Adrenal gland (tissue), 12 donors: Measurements from ENCODE around the gene ELP5. TPM values are rescaled to one million over a fixed set of nuclear protein-coding genes. Genes with fewer than 3 reads are reported as not detected.

Experiments used
- DNase-seq, 7 donors: peaks; one replicate each; pipeline ENCODE4 v3.0.0-alpha.2; 2019 to 2020
- H3K27ac ChIP-seq, 5 donors: fragments of 200-600 bp; sonication (generic) in 4 of 5; 1 replicate in 3 of 5; 2 replicates in 2 of 5; pipeline versions ENCODE4 v1.5.1 to v1.8.0; 2016 to 2020; ENCODE audit warnings: mild to moderate bottlenecking in 1 of 5
- H3K27me3 ChIP-seq: fragments of 200-600 bp; 2 replicates; pipeline ENCODE4 v1.8.0; 2021
- H3K36me3 ChIP-seq, 2 donors: fragments of 200-600 bp; replicated peaks in 1 of 2; 1 replicate in 1 of 2; 2 replicates in 1 of 2; pipeline versions ENCODE4 v1.5.1 to v1.8.0; 2018 to 2022
- H3K4me1 ChIP-seq, 2 donors: fragments of 200-600 bp; replicated peaks in 1 of 2; 1 replicate in 1 of 2; 2 replicates in 1 of 2; pipeline versions ENCODE4 v1.5.1 to v1.8.0; 2018 to 2021
- H3K4me3 ChIP-seq, 4 donors: fragments of 200-600 bp; sonication (generic) in 3 of 4; one replicate each; pipeline ENCODE4 v1.5.1; 2016 to 2018
- H3K9me3 ChIP-seq, 3 donors: fragments of 200-600 bp; sonication (generic) in 1 of 3; replicated peaks in 1 of 3; 1 replicate in 2 of 3; 2 replicates in 1 of 3; pipeline versions ENCODE4 v1.5.1 to v1.8.0; 2016 to 2021
- CTCF ChIP-seq, 6 experiments: fragments of 450-650 bp in 4 of 6; fragments of 200-600 bp in 2 of 6; sonication (generic) in 1 of 6; IDR thresholded peaks; 1 replicate in 5 of 6; 2 replicates in 1 of 6; pipeline versions ENCODE4 v1.5.1 to v1.8.0; 2016 to 2021; ENCODE audit warnings: antibody characterized with exemption in 6 of 6, mild to moderate bottlenecking in 2 of 6, moderate library complexity in 1 of 6
- POLR2A ChIP-seq, 2 donors: fragments of 450-650 bp; IDR thresholded peaks; one replicate each; pipeline ENCODE4 v1.6.1; 2017; ENCODE audit warnings: antibody characterized with exemption in 2 of 2, mild to moderate bottlenecking in 2 of 2, moderate library complexity in 1 of 2
- WGBS, 4 donors: extraction: QIAGEN DNeasy Blood & Tissue Kit in 2 of 4; methylation state at CpG; one replicate each; pipeline versions ENCODE4 v1.1.5 to v1.1.7; 2013 to 2017; 5-methylcytosine and 5-hydroxymethylcytosine counted together
- intact Hi-C, 2 donors: fragments of 100-400 bp; cut with DNase I; formaldehyde crosslinking; loops; one replicate each; pipeline versions ENCODE4 v1.14.1 to v1.15.0; 2022 to 2023
- polyA plus RNA-seq, 3 donors: library from polyadenylated mRNA; stranded (reverse); fragments of 200-250 nt in 2 of 3; fragments of 350-450 nt in 1 of 3; fragmentation: Illumina TruSeq in 1 of 3; extraction: RNeasy Lipid Tissue Mini Kit (QIAGEN cat#74804) in 1 of 3; gene quantifications; one replicate each; pipeline ENCODE4 v1.2.3, GENCODE V29; 2013 to 2014
- total RNA-seq, 9 donors: library from RNA; depleted of rRNA in 4 of 9; stranded (reverse); fragments of >200 nt in 4 of 9; fragments of 120-200 nt in 1 of 9; fragmentation: NEBNext Ultra II Directional in 1 of 9; extraction: Animal tissue kit (Norgen Biotek cat#: 25700) in 1 of 9; gene quantifications; one replicate each; pipeline versions ENCODE4 v1.1.0 to v1.2.4, GENCODE V29; 2013 to 2023
- donor health status: healthy with polysubstance abuse.
- donor health status: Bipolar disorder and iron deficiency.
- donor health status: DM: yes; HTN: yes; CAD: no.
- donor health status: DM: no; HTN: no; CAD: no.
- donor health status: DM: no; HTN: no; CAD: no.
- donor health status: DM: yes; HTN: yes; CAD: no.

The ELP5 gene
- total and polyA plus RNA-seq, 12 donors = 28.0 to 96.5 (median 61.3) TPM

GRCh38 chr17:7208754-7209460 is 43.1 kb upstream of the ELP5 start:
- Histone ChIP-seq H3K4me1 (peaks cover 1 to 19% of the 10 kb centered on the region in 2 donors), H3K4me3 (no peak overlapping the region), H3K27ac (peak overlapping the region in 1 of 5 donors; percentile 30), H3K27me3 (no peaks in the 10 kb centered on the region), H3K9me3 (no peaks in the 10 kb centered on the region), H3K36me3 (no peaks in the 10 kb centered on the region)
- intact Hi-C loops = no loop called here
- TF ChIP-seq CTCF (IDR thresholded peaks at IDR 0.05) (no peak), POLR2A (IDR thresholded peaks at IDR 0.05) (no peak)
- peak in 1 of 7 donors; percentile 13 for DNase-seq
- WGBS, 4 donors = 72 to 85% (median 80%) methylated on average over 9 of the region's 9 CpGs

GRCh38 chr17:7211491-7212273 is 40.3 kb upstream of the ELP5 start:
- H3K36me3 ChIP-seq = no peaks in the 10 kb centered on the region
- H3K27me3 ChIP-seq = no peaks in the 10 kb centered on the region
- intact Hi-C loops = no loop called here
- peaks cover 17 to 36% of the 10 kb centered on the region in 2 donors for H3K4me1 ChIP-seq
- H3K4me3 ChIP-seq = no peak overlapping the region
- DNase-seq = peak in 1 of 7 donors; percentile 21
- WGBS, 4 donors = 36 to 50% (median 43%) methylated on average over 22 to 37 of the region's 37 CpGs
- TF ChIP-seq CTCF (IDR thresholded peaks at IDR 0.05) (no peak), POLR2A (IDR thresholded peaks at IDR 0.05) (no peak)
- peak overlapping the region in 1 of 5 donors; percentile 34 for H3K27ac ChIP-seq
- H3K9me3 ChIP-seq = no peaks in the 10 kb centered on the region

- Histone ChIP-seq H3K27me3 (no peaks in the 10 kb centered on the region), H3K27ac (peak overlapping the region in 2 of 5 donors; percentile 63 to 82), H3K36me3 (no peaks in the 10 kb centered on the region), H3K4me1 (peaks cover 28 to 49% of the 10 kb centered on the region in 2 donors), H3K4me3 (peak overlapping the region in 2 of 4 donors; percentile 14 to 59), H3K9me3 (no peaks in the 10 kb centered on the region)
- 4 to 7% (median 5%) methylated on average over 15 of the region's 15 CpGs for WGBS, 4 donors
- DNase-seq = peak; percentile 75 to 94 (median 82)
- TF ChIP-seq CTCF (IDR thresholded peaks at IDR 0.05) = peak in 5 of 6 experiments; percentile 30 to 45 (median 38)
- no peak for TF ChIP-seq POLR2A (IDR thresholded peaks at IDR 0.05)
- intact Hi-C loops = no loop called here
These were observed 38.1 kb upstream of the ELP5 start for GRCh38 chr17:7213895-7214299.
